Hematopoietic multipotent progenitor cell (in vitro differentiated cells): ENCODE data around the gene ZNF678. TPM values are rescaled to one million over a fixed set of nuclear protein-coding genes. Genes with fewer than 3 reads are reported as not detected.
"Not testable (repeated sequence)": the region's sequence is repeated elsewhere in the genome, so short reads cannot be mapped to it uniquely, and the experiment has no call there.

ENCODE experiments used
- DNase-seq, 3 donors: peaks; one replicate each; pipeline ENCODE4 v3.0.0-alpha.2; 2011 to 2015; ENCODE audit warnings: low read depth in 2 of 3, low spot score in 2 of 3
- small RNA-seq: library from RNA; depleted of rRNA; stranded (forward); fragments of <200 nt; gene quantifications from one replicate; pipeline ENCODE3, GENCODE V24; 2012
- total RNA-seq: library from RNA; depleted of rRNA; stranded (reverse); fragments of >200 nt; gene quantifications from one replicate; pipeline ENCODE4 v1.2.3, GENCODE V29; 2012

Gene ZNF678
- total RNA-seq, 1 donor, result 14.8 TPM

GRCh38 chr1:227707846-227708245 is 144.5 kb downstream of the ZNF678 start:
- DNase-seq, result no peak

DNA sequence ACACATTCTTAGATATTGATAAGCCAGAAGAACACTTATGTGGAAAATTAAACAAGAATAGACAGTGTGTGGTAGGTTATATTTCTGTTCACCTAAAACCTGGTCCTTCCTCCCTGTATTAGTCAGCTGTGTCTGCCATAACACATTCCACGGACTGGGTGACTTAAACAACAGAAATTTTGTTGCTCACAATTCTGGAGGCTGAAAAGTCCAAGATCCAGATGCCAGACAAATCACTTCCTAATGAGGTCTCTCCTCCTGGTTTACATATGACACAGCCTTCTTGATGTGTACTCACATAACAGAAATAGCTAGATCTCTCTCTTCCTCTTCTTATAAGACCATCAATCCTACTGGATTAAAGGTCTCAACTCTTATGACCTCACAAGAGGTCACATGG is 146.1 kb downstream of the ZNF678 start:
- no peak for DNase-seq

GRCh38 chr1:227710474-227710873 is 147.1 kb downstream of the ZNF678 start:
- not testable (repeated sequence) for DNase-seq

GRCh38 chr1:227712648-227713047 is 149.3 kb downstream of the ZNF678 start:
- no peak for DNase-seq

GRCh38 chr1:227718932-227719331 is 155.6 kb downstream of the ZNF678 start:
- no peak for DNase-seq

DNA sequence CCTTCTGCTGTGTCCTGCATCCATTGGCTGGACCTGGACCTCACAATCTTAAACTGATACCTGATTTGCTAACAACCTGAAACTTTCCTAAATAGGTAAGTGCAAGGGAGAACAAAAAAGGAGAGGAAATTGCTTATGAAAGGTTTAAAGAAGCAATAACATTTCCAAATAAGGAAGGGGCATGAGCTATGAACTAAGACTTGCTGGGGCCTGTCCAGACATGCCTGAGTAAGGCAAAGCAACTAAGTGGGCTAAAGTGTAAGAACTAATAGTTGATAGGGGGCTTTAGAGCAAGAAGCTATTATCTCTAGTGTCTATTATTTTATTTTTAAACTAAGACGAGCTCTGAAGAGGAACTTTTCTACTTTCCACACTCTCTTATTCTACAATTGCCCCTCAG is 160.1 kb downstream of the ZNF678 start:
- DNase-seq, result no peak

DNA sequence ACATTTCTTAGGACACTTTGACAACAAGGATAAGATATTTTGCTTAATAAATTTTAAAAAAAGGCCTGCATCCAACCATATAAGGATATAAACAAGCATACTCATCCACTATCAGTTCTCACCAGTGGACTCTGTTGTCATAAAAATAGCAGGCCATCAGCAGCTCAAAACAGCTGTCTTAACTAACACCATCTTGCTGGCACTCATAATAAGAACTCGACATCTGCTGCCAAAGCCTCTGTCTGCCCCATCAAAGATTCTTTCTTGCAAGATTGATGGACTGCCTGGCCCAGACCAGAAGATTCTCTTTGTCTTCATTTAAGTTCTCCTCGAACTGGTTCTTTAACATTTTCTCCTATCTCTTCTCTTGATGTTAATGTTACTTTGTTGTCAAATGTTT is 161.7 kb downstream of the ZNF678 start:
- no peak for DNase-seq

DNA sequence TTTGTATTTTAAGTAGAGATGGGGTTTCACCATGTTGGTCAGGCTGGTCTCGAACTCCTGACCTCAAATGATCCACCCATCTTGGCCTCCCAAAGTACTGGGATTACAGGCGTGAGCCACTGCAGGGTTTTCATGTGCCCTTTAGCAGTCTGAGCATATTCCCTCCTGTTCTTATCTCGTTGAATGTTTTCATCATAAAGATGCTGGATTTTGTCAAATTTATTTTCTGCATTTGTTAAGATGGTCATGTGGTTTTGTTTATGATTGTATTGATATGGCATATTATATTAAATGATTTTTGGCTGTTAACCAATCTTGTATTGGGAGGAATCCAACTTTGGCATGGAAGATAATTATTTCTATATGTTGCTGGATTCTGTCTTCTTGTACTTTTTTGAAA is 163.0 kb downstream of the ZNF678 start:
- DNase-seq, result no peak

Small RNA genes within 50 kb of the gene (small RNA-seq; reads per million reads assigned to genes)
- 2.6 reads per million, percentile 75 among the genes with 10 or more reads in this experiment for gene RNA5SP77

Other genes starting within 250 kb of the ZNF678 start
- gene CDC42BPA, start 245.1 kb upstream of the ZNF678 start, total RNA-seq, result 10.2 TPM
- 53.3 TPM for gene JMJD4, start 171.7 kb downstream of the ZNF678 start, total RNA-seq
- gene SNAP47, start 171.9 kb downstream of the ZNF678 start, total RNA-seq, result 42.8 TPM